K562 (cell line): ENCODE results near the gene TAAR1. TPM values are rescaled to one million over a fixed set of nuclear protein-coding genes. Genes with fewer than 3 reads are reported as not detected.

Experiments
- ATAC-seq: fragments of 200-7000 bp; cut with Tn5 transposase; 3 replicates; pipeline ENCODE4 v1.9.1; 2020; ENCODE audit warnings: moderate library complexity
- BruUV-seq: library from RNA; stranded (reverse); fragments of 400-500 nt; replicated peaks from 2 replicates; lab custom pipeline; 2021; lab: Mats Ljungman, UMichigan
- CTCF ChIA-PET: fragments of 300-600 bp; formaldehyde crosslinking; extraction: SDS; loops from one replicate; lab custom pipeline; 2021; ENCODE audit warnings: low intra/inter-chr PET ratio; lab: Yijun Ruan, JAX
- POLR2A ChIA-PET: fragments of 300-600, 350-650 bp; sonication (Branson Sonifier 250); formaldehyde crosslinking; extraction: SDS; loops from one replicate; lab custom pipeline; 2021; ENCODE audit warnings: antibody characterized with exemption, inconsistent platforms; lab: Yijun Ruan, JAX
- DNase-seq, 4 experiments: peaks; one replicate each; pipeline versions ENCODE4 v3.0.0 to v3.0.0-alpha.2; 2011 to 2018; ENCODE audit warnings: low spot score in 3 of 4, mixed read lengths in 3 of 4; ENCODE audit errors: extremely low read depth in 1 of 4
- FAIRE-seq: peaks from 2 replicates; lab custom pipeline; 2011; peaks lifted over from hg19 to GRCh38; lab: Jason Lieb, UNC
- H2AFZ ChIP-seq: 2 replicates; pipeline ENCODE4 v1.6.0; 2011; ENCODE audit warnings: low read depth, low read length, control low read depth, inconsistent platforms
- H3K27ac ChIP-seq: fragments of 200-600 bp; 3 replicates; pipeline ENCODE4 v1.8.0; 2011; ENCODE audit warnings: low read depth, mild to moderate bottlenecking, control low read depth, inconsistent platforms, low read length, moderate library complexity, mixed read lengths; ENCODE audit errors: extremely low read depth
- H3K27me3 ChIP-seq, 2 experiments: fragments of 300-600 bp in 1 of 2; 2 replicates in 1 of 2; 3 replicates in 1 of 2; pipeline versions ENCODE4 v1.6.0 to v1.8.0; 2011; ENCODE audit warnings: inconsistent platforms in 2 of 2, low read length in 2 of 2, mild to moderate bottlenecking in 1 of 2, mixed read lengths in 1 of 2, moderate library complexity in 1 of 2; ENCODE audit not compliant: control insufficient read depth in 2 of 2, insufficient read depth in 2 of 2
- H3K36me3 ChIP-seq: fragments of 300-600 bp; 3 replicates; pipeline ENCODE4 v1.8.0; 2011; ENCODE audit warnings: mild to moderate bottlenecking, low read length, inconsistent platforms; ENCODE audit not compliant: control insufficient read depth, insufficient read depth
- H3K4me1 ChIP-seq, 2 experiments: fragments of 200-600 bp in 1 of 2; replicated peaks in 1 of 2; 2 replicates in 1 of 2; 3 replicates in 1 of 2; pipeline versions ENCODE4 v1.5.1 to v1.8.0; 2011; ENCODE audit warnings: inconsistent platforms in 2 of 2, low read length in 2 of 2, mild to moderate bottlenecking in 1 of 2, mixed read lengths in 1 of 2, moderate library complexity in 1 of 2; ENCODE audit not compliant: control insufficient read depth in 2 of 2, insufficient read depth in 2 of 2
- H3K4me2 ChIP-seq: 2 replicates; pipeline ENCODE4 v1.6.1; 2011; ENCODE audit warnings: low read length, control low read depth, inconsistent platforms, mixed read lengths; ENCODE audit not compliant: insufficient read depth
- H3K4me3 ChIP-seq: fragments of 200-600 bp; sonication (generic), shearing (Covaris generic); 2 replicates; pipeline ENCODE4 v1.5.1; 2016; ENCODE audit warnings: control low read depth, inconsistent platforms
- H3K79me2 ChIP-seq: fragments of 200-600 bp; 3 replicates; pipeline ENCODE4 v1.8.0; 2011; ENCODE audit warnings: low read length, inconsistent platforms; ENCODE audit not compliant: control insufficient read depth, insufficient read depth
- H3K9ac ChIP-seq, 2 experiments: 2 replicates each; pipeline versions ENCODE4 v1.6.0 to v1.6.1; 2011; ENCODE audit warnings: low read depth in 2 of 2, low read length in 2 of 2, control low read depth in 1 of 2, inconsistent platforms in 1 of 2, mild to moderate bottlenecking in 1 of 2, mixed read lengths in 1 of 2; ENCODE audit not compliant: insufficient read depth in 1 of 2
- H3K9me1 ChIP-seq: one replicate; pipeline ENCODE4 v1.6.0; 2011; ENCODE audit warnings: inconsistent platforms, mild to moderate bottlenecking, low read length, moderate library complexity; ENCODE audit not compliant: control insufficient read depth, insufficient read depth
- H3K9me3 ChIP-seq: replicated peaks from 2 replicates; pipeline ENCODE4 v1.5.1; 2011; ENCODE audit warnings: low read depth, low read length, inconsistent platforms; ENCODE audit not compliant: control insufficient read depth, insufficient read depth
- H4K20me1 ChIP-seq: replicated peaks from 2 replicates; pipeline ENCODE4 v1.6.1; 2011; ENCODE audit warnings: low read length, inconsistent platforms, mixed read lengths; ENCODE audit not compliant: control insufficient read depth, insufficient read depth
- DNMT1 ChIP-seq: fragments of 450-650 bp; IDR thresholded peaks from 2 replicates; pipeline ENCODE4 v1.6.1; 2016; ENCODE audit warnings: antibody characterized with exemption, mild to moderate bottlenecking
- FOXJ3 ChIP-seq: sonication (generic); formaldehyde crosslinking; IDR thresholded peaks from 2 replicates; pipeline ENCODE4 v1.4.0; 2020; ENCODE audit warnings: mild to moderate bottlenecking, missing genetic modification reagents
- GABPA ChIP-seq: fragments of 200-800 bp; sonication (Bioruptor generic); conservative IDR thresholded peaks from 2 replicates; pipeline ENCODE4 v1.6.1; 2016; ENCODE audit warnings: low read depth, missing genetic modification characterization, missing compliant biosample characterization
- HNRNPL ChIP-seq: fragments of 200-400 bp; formaldehyde crosslinking; IDR thresholded peaks from 2 replicates; pipeline ENCODE4 v1.6.1; 2017; ENCODE audit warnings: low read depth, mild to moderate bottlenecking, low read length
- IFI16 ChIP-seq: fragments of 250-450 bp; sonication (Bioruptor Pico); IDR thresholded peaks from 2 replicates; pipeline ENCODE4 v2.1.2; 2022; ENCODE audit warnings: mild to moderate bottlenecking, inconsistent platforms
- MTA2 ChIP-seq: fragments of 450-650 bp; IDR thresholded peaks from 2 replicates; pipeline ENCODE4 v1.6.1; 2016; ENCODE audit warnings: low read depth
- RHOXF2B ChIP-seq: fragments of 250-450 bp; sonication (Bioruptor Pico); conservative IDR thresholded peaks from 2 replicates; pipeline ENCODE4 v1.5.1; 2021
- RNF219 ChIP-seq: fragments of 250-450 bp; sonication (Bioruptor Pico); IDR thresholded peaks from 2 replicates; pipeline ENCODE4 v1.5.0; 2022; ENCODE audit warnings: mild to moderate bottlenecking
- STAG1 ChIP-seq: sonication (generic); formaldehyde crosslinking; IDR thresholded peaks from 2 replicates; pipeline ENCODE4 v1.5.0; 2020; ENCODE audit warnings: missing genetic modification reagents, borderline replicate concordance
- STAT5A ChIP-seq: IDR thresholded peaks from 2 replicates; pipeline ENCODE4 v1.6.1; 2012; ENCODE audit warnings: low read length, inconsistent platforms, borderline replicate concordance
- TFE3 ChIP-seq: fragments of 450-650 bp; formaldehyde crosslinking; IDR thresholded peaks from 2 replicates; pipeline ENCODE4 v1.4.0; 2020; ENCODE audit warnings: mild to moderate bottlenecking, mixed read lengths
- YBX1 ChIP-seq: fragments of 450-650 bp; IDR thresholded peaks from 2 replicates; pipeline ENCODE4 v1.7.1; 2016; ENCODE audit warnings: mild to moderate bottlenecking
- ZBTB33 ChIP-seq: sonication (generic); formaldehyde crosslinking; IDR thresholded peaks from 2 replicates; pipeline ENCODE4 v1.8.1; 2023; ENCODE audit warnings: mild to moderate bottlenecking, missing genetic modification reagents
- ZNF347 ChIP-seq: fragments of 450-650 bp; formaldehyde crosslinking; IDR thresholded peaks from 2 replicates; pipeline ENCODE4 v1.4.0; 2020; ENCODE audit warnings: low read depth, mild to moderate bottlenecking, moderate library complexity
- ZNF398 ChIP-seq: fragments of 250-450 bp; sonication (Bioruptor Pico); IDR thresholded peaks from 2 replicates; pipeline ENCODE4 v1.8.0; 2021; ENCODE audit warnings: moderate library complexity, mild to moderate bottlenecking, inconsistent platforms
- ZNF583 ChIP-seq: fragments of 250-450 bp; sonication (Bioruptor Pico); IDR thresholded peaks from 2 replicates; pipeline ENCODE4 v1.4.0; 2020
- WGBS: fragments of 100-300 bp; shearing (Covaris generic); methylation state at CpG from one replicate; pipeline ENCODE4 v1.1.6; 2016; ENCODE audit warnings: low coverage, mixed read lengths; ENCODE audit not compliant: insufficient coverage; ENCODE audit errors: missing lambda C conversion rate; 5-methylcytosine and 5-hydroxymethylcytosine counted together
- in situ Hi-C: fragments of 300-500 bp; cut with MboI; formaldehyde crosslinking; loops from 4 replicates; pipeline ENCODE4 v1.15.0; 2018; ENCODE audit warnings: inconsistent platforms, mixed read lengths
- intact Hi-C: fragments of 100-400 bp; cut with micrococcal nuclease; formaldehyde crosslinking; loops from 2 replicates; pipeline ENCODE4 v1.14.2; 2022
- polyA plus RNA-seq, 8 experiments: library from polyadenylated mRNA; depleted of rRNA in 4 of 8; stranded (reverse) in 5 of 8; unstranded in 3 of 8; fragments of >200 nt; fragmentation: Nextera tagmentation in 2 of 8; fragmentation: Illumina TruSeq in 1 of 8; extraction: Ambion mirVana in 2 of 8; extraction: Trizol in 1 of 8; gene quantifications; 2 replicates each; pipeline versions ENCODE4 v1.2.1 to v1.2.3, GENCODE V29; 2011 to 2014; ENCODE audit warnings: inconsistent platforms in 1 of 8, missing spikeins in 1 of 8
- total RNA-seq, 7 experiments: library from RNA; depleted of rRNA in 6 of 7; stranded (reverse); fragments of >200 nt in 6 of 7; fragmentation: Illumina TruSeq in 2 of 7; extraction: Trizol in 2 of 7; gene quantifications; 2 replicates each; pipeline versions ENCODE4 v1.2.1 to v1.2.3, GENCODE V29; 2011 to 2021; ENCODE audit warnings: low replicate concordance in 1 of 7

The TAAR1 gene
- total and polyA plus RNA-seq, 9 of the 15 experiments (the other 6 are each of a cell fraction or from before 2014, with no cell fraction given), result not detected

GRCh38 chr6:132690678-132691077 is 31.7 kb upstream of the TAAR1 start:
- CTCF ChIA-PET, result no interaction called here
- H3K36me3 ChIP-seq, result no peaks in the 10 kb centered on the region
- H3K79me2 ChIP-seq, result no peaks in the 10 kb centered on the region
- in situ Hi-C loops, result no loop called here
- H3K9ac ChIP-seq, result no peak overlapping the region
- BruUV-seq, result no TSS peak
- H3K4me2 ChIP-seq, result no peak overlapping the region
- WGBS, result 2% methylated on average over 4 of the region's 4 CpGs
- H3K27me3 ChIP-seq, result no peaks in the 10 kb centered on the region
- H3K9me3 ChIP-seq, result no peaks in the 10 kb centered on the region
- POLR2A ChIA-PET, result interaction anchor here (0.6 kb wide), 1 partner anchor 1104 kb away, joined by 3 read pairs; no protein-coding TSS in a partner anchor
- ATAC-seq (no peak), DNase-seq (no peak), FAIRE-seq (no peak)
- no peaks in the 10 kb centered on the region for H4K20me1 ChIP-seq
- H2AFZ ChIP-seq, result no peak overlapping the region
- intact Hi-C loops, result no loop called here
- H3K4me1 ChIP-seq, result no peaks in the 10 kb centered on the region
- TF ChIP-seq TFE3 (CRISPR knock-in tag) (no peak), ZNF347 (CRISPR knock-in tag) (no peak), IFI16 (CRISPR knock-in tag) (no peak), ZNF583 (no peak), STAG1 (CRISPR knock-in tag) (no peak), STAT5A (no peak), RNF219 (CRISPR knock-in tag) (no peak), ZBTB33 (CRISPR knock-in tag) (no peak), YBX1 (no peak), MTA2 (no peak), RHOXF2B (CRISPR knock-in tag) (no peak), FOXJ3 (CRISPR knock-in tag) (no peak), GABPA (tag) (no peak), DNMT1 (no peak), ZNF398 (CRISPR knock-in tag) (no peak), HNRNPL (no peak)
- H3K9me1 ChIP-seq, result no peaks in the 10 kb centered on the region
- H3K27ac ChIP-seq, result no peak overlapping the region
- H3K4me3 ChIP-seq, result no peak overlapping the region
